DMS53 (cell line): ENCODE results near the gene ABHD12B.
"Not testable (repeated sequence)": the region's sequence is repeated elsewhere in the genome, so short reads cannot be mapped to it uniquely, and the experiment has no call there.

Experiments
- DNase-seq: peaks from one replicate; lab custom pipeline; 2025; lab: John Stamatoyannopoulos, UW

The ABHD12B gene

DNA sequence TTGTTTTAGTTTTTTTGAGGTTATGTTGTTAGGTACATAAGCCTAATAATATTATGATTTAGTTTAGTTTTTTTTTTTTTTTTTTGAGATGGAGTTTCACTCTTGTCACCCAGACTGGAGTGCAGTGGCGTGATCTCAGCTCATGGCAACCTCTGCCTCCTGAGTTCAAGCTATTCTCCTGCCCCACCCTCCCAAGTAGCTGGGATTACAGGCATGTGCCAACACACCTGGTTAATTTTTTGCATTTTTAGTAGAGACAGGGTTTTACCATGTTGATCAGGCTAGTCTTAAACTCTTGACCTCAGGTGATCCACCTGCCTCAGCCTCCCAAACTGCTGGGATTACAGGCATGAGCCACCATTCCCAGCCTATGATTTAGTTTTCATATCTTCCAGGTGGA lies 25.2 kb downstream of the ABHD12B start:
- not testable (repeated sequence) for DNase-seq

DNA sequence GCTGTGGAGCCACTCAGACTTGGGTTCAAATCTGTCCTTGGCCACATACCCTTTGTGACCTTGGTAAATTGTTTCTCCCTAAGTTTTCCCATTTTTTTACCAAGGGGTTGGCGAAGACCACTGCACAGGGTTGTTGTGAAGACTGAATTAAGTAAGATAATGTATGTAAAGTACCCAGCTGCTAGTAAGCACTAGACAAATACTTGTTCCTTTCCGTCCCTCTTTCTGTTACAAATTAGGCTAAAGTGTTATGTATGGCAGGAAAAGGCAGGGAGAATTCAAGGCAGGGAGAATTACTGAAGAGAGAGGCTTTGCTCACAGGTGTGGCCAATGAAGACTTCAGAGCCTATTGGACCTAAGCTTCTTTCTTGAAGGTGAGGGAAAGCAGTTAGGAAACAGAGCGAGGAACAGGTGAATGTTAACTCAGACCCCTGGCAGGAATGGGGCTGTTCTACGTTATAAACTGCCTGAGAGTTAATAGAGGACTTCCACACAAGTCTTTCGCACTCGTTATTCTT lies 25.9 kb downstream of the ABHD12B start:
- DNase-seq, result no peak

DNA sequence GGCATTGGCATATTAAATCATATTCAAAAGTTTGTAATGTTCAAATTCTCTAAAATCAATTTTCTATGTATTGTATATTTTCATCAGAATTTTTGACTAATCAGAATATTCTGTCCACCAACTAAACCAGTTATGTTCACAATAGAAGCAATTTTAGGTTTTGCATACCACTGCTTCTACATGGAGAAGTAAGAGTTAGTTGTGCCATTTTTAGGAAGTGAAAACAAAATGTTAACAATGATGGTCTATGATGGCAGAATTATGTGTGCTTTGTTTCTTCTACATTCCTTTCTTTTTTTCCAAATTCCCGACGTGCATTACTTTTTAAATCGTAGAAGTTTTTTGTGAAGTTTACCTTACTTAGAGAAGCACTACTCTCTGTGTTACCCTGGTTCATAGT lies 29.5 kb downstream of the ABHD12B start:
- DNase-seq, result no peak

DNA sequence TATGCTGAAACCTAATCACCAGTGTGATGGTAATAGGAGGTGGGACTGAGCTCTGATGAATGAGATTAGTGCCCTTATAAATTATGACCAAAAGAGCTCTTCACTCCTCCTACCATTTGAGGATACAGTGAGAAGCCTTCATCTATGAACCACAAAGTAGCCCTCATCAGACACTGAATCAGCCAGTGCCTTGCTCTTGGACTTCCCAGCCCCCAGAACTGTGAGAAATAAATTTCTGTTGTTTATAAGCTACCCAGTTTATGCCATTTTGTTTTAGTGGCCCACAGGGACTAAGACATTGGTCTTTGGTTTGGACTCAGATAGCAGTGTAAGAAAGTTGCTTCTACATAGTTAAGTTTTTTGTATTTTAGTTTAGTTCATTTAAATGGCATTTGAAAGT lies 32.9 kb downstream of the ABHD12B start:
- no peak for DNase-seq

DNA sequence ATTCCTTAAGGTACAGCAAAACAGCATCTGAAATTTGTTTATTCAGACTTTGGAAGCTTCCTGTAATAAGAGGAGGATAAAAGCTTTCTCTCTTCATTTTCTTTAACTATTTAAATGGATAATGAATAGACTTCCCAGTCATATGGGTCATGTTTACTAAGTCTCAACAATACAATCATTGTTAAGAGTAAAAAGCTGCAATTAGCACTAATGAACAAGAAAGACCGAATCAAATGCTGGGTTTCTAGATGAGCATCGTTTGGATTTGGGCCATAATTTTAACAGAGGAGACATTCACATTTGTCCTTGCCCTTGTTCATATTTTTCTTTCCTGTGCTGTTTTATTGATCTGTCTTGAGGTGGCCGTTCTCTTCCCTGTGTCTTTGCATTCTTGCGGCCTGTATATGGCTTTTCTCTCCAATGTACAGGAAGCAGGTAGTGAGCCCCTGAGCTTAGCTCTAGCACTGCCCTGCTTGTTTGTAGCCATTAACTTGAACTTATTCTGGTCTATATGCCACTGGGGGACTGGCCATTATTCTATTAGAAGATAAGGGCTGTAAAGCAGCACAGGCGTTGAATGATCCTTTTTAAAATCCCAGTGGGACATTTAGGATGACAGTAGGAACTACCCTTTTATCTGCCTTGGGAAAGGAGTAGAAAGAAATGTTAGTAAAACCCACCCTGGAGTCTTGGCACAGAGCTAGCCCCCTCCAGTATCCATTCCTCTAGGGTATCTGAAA lies 34.6 kb downstream of the ABHD12B start:
- DNase-seq, result no peak

DNA sequence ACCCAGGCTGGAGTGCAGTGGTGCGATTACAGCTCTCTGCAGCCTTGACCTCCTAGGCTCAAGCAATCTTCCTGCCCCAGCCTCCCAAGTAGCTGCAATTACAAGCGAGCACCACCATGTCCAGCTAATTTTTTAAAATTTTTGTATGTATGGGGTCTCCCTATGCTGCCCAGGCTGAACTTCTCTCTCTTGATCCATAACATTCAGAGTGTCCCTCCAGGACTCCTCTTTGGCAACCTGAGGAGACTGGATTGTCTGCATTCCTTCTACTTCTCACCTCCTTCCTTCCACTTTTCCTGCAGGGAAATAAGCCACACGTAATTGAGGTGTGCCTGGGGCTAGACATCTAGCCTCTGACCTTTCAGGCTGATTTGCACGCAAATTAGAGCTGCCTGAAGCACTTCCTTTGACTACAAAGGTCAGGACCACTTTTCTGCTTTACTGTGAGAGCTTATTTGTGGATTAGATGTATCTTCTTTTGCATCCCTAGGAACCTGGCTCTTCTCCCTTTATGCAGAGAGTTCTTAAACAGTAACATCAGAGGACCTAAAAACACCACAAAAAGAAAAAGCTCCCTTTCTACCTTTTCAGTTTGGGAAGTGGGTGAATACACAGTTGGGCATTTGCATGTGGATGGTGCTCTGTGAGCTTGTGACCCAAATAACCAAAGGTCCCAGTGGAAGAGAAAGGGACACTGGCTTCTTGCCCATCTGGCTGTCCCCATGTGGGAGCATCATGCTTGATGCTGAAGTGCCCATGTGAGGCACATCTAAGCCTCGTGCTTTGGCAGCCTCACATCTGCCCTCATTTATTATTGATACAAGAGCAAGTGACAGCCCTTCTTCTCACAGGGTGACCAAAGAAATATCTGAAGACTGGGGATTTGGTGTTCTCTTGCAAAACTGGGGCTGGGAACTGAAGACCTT lies 38.9 kb downstream of the ABHD12B start:
- DNase-seq, result no peak

DNA sequence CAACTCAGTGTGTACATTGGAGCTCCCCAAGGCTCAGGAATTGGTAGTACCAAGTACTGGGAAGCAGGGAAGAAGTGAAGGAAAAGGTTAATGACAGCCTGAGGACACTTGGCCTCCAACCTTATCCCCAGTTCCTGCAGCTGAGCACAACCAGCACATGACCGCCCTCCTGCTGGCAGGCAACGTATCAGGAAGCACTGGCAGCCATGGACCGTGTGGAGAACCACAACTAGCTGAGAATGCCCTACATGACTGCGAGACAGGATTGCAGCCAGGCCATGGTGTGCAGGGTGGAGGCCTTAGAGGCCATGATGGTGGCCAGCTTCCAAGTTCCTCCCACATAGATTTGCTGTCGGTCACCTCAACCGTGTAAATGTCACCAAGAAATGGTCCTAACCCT lies 45.6 kb downstream of the ABHD12B start:
- DNase-seq, result no peak

DNA sequence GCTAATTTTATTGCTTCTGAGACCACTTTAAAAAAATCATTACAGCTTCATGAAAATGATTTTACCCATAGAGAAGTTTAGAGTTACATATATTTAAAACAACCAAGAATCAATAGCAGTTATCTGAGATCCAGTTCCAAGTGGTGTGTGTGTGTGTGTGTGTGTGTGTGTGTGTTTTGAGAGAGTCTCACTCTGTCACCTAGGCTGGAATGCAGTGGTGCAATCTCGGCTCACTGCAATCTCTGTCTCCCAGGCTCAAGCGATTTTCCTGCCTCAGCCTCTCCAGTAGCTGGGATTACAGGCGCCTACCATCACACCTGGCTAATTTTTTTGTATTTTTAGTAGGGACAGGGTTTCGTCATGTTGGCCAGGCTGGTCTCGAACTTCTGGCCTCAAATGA lies 47.7 kb downstream of the ABHD12B start:
- DNase-seq, result not testable (repeated sequence)

DNA sequence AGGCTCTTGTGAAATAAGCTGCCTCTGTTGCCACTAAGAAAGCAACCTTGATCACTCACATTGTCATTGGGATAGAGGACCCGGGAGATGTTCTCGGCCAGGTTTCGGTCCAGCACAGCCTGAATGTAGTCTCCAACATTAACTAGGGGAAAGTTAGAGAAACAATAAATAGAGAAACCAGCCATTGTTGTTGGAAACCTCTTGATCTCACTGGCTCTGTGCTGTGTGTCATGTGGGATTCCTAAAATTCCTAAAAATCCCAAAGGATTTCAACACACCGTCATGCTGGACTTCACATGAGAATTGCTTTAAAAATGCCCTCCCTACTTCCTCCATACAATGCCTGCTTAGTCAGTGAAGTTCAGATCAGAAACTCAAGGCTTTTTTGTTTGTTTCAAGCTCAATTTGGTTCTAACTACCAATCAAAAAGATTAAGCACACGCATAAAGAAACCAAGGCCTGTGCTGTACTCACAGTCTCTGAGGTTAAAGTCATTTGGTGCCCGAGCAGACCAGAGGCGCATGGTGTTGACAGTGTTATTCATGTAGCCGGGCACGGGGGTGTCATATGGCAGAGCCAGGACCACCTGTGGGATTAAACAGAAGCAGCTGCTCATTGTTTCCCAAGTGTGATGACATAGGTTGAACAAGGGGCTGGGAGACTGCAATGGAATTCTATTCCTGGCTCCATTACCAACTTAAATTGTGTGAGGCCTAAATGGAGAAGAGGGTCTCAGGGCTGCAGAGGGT lies 48.8 kb downstream of the ABHD12B start:
- no peak for DNase-seq

DNA sequence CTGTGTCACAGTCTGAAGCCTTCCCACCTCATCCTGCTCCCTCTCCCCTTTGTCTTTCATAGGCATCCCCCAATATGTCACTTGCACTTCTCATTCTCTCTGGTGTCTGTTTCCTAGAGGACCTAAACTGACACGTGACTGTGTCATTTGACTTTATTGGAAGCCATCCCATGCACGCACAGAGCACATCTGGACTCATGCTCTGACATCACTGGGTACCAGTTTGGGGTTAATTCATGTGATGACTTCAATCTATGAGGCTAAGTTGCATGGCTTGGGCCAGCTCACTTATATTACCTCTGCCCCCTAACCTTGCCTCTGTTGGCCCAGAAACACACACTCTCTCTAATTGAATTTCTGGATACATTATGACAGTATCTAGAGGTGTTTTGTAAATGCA lies 51.0 kb downstream of the ABHD12B start:
- DNase-seq, result no peak

DNA sequence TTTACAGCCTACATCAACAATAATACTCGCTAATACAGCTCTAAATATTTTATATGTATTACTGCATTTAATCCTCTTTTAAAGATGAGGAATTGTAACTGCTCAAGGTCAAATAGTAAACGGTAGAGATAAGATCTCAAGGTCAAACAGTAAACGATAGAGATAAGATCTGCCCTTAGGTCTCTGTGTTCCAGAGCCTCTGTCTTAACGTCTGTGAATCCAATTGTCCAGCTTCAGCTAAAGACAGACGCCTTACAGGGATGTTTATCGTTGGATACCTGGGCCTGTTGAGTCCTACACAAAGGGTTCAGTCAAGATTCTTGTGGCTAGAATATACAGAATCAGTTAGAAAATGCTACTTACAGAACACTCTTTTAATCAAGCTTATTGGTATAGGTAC lies 52.4 kb downstream of the ABHD12B start:
- DNase-seq, result no peak

DNA sequence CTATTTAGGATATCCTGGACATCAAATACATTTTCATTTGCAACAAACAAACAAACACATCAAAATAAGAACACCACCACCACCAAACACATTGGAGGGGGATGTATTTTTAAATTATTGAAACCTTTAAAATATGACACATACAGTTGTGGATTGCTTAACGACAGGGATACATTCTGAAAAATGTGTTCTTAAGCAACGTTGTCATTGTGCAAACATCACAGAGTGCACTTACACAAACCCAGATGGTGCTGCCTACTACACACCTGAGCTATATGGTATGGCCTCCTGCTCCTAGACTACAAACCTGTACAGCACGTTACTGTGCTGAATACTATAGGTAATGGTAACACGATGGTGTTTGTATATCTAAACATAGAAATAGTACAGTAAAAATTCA lies 53.0 kb downstream of the ABHD12B start:
- DNase-seq, result peak; percentile 78

DNA sequence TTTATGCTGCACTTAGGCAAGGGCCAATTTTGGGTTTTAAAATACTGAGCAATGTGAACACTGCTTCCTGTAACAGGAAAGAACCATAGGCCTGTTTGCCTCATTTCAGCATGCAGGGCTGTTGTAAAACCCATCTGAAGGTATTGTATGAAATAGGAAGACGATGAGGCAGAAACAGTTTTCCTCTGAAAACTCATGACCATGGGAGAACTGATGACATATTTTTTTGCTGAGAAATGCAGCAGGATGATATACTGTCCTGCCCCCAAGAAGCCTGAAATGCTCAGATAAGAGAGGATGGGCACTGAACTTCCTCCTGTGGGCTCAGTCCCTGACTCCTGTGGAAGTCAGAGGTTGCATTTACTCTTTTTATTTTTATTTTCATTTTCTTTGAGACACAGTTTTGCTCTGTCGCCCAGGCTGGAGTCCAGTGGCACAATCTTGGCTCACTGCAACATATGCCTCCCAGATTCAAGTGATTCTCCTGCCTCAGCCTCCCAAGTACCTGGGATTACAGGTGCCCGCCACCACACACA lies 55.1 kb downstream of the ABHD12B start:
- no peak for DNase-seq

DNA sequence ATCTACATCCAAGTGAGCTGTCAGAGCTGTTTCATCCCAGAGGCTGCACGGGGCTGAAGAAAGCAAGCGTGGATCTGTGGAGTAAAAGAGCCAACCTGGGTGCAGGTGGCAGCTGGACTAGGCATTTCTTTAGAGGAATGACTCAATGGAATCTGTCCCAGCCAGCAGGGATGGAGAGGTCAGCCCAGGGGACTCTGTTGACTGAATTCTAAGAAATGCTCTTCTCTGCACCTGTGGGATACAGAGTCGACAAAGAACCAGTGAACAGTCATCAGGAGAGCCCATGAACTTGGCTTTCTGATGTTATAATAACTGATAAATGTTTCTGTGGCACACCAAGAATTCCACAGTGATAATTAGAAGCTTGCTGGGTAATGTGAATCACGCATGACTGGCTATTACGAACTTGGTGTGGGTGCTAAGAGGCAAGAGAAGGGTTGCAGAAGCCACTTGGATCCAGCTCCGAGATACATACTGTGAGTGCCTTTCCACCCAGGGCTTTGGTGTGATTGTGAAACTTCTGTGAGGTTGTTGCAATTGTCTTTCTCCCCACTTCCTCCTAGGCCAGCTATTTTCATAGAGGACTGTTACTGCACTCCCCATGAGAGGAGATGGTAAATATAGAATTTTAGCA lies 56.3 kb downstream of the ABHD12B start:
- no peak for DNase-seq

DNA sequence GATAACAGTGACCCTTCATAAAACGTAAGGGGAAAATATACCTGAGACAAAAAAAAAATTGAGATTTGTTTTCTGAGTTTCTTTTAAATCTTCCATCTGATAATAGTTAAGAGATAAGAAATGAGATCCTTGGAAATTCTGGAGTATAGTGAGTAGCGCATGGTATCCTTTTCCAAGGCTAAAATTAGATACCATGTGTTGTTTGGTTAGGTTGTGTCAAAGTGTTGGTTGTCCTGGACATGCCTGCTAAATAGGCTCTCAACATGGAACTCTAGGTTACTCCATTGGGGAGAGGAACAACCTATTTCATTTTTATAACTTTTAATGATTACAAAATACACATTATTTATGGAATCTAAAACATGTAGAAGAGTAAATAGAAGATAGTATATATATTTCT lies 57.7 kb downstream of the ABHD12B start:
- no peak for DNase-seq

DNA sequence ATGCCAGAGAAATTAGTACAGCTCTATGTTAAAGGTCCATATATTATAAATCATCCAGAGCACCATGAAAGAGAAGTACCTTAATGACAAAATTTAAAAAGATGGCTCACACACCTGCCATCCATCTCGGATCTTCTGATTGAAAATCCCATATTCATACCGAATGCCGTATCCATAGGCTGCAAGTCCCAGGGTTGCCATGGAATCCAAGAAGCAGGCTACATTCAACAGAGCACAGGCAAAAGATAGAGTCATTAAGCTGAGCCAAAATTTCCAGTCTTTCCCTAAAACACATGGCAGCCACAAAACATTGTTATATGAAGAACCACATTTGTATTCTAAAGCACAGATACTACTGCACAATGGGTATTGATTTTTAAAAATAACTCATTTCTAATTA lies 59.7 kb downstream of the ABHD12B start:
- DNase-seq, result no peak

DNA sequence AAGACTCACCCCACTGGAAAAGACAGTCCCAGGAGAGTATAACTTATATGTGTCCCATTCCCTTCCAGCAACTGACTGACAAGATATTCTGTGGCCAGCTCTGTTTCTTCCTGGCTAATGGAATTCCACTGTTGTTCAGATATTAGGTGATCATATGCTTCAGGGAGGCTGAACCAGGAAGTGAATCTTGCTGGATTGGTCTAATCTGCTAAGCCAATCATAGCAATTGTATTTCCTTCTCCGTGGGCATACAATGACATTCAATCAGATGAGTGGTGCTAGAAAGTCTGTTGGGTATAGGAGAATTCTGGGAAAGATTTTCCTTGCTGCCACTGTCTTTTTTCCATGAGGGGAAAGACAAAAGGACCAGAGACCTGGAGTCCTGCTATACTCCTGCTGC lies 60.3 kb downstream of the ABHD12B start:
- DNase-seq, result peak; percentile 28

DNA sequence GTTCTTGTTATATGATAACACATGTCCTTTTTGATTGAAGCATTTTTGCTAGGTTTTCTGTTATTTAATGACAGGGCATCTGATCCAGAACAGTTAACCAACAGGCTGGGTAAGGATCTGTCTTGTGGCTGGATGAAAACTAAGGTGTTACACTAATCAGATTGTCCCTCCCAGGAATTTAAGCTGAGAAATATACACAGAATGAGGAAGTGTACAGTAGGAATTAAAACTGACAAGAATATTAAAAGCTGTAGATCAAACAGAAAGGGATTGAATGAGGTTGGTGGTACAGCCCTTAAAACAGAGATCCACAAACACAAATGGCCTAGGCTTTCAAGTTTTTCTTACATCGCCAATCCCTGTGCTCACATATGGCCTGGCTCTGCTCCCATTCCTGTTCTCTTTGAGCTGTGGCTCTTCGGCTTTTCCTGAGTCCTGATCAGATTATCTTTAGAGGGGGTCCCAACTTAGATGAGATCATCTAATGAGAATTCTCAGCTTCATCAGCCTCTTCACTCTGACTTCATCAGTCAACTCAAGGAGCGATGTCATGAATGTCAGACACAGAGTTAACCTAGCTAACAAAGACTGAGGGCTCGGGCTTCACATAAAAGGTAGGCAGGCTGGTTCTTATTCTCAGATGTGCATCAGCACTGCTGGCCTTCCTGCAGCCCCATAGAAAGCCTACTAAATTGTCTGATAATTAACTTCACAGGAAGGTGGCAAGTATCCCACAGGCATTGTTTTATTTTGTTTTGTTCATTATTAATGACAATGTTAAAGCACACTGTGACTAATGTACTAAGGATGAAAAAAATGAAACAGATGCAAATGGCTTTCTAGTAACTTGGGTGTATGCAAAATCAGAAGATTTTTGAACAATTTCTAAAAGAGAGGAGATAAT lies 61.0 kb downstream of the ABHD12B start:
- DNase-seq, result no peak

DNA sequence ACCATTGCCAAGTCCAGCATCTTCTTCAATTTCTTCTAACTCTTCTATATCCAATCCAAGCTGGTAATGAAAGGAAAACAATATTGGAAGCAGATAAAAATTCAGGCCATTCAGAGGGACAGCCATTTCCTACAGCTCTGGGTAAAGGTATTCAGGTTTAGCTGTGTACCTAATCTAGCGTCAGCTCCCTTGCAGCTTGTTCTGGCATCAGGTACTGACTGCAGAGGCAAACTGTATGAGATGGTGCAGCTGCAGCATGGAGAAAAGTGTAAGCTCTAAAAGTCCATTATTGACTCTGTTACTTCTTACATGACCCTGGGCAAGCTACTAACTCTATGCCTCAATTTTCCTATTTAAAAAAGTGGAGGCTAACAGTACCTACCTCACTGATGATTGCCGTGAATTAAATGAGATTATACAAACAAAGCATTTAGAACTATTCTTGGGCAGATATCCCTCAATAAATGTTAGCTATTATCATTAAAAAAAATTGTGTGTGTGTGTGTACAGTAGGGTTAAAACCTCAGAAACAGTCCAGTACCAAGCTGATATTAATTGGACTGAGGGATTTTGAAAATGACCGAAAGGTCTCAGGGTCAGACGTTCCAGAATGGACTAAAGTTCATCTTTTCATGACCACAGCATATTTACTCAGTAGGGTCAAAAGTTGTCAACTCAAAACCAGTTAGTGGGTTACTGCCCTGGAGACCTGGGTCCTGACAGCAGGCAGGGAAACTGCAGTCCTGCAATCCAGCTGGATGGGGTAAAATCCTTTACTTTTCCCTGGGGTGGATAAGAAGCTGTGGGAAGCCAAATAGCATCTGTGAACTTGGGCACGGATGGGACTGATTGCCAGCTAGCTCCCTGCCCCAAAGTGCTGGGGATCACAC lies 63.5 kb downstream of the ABHD12B start:
- DNase-seq, result no peak

DNA sequence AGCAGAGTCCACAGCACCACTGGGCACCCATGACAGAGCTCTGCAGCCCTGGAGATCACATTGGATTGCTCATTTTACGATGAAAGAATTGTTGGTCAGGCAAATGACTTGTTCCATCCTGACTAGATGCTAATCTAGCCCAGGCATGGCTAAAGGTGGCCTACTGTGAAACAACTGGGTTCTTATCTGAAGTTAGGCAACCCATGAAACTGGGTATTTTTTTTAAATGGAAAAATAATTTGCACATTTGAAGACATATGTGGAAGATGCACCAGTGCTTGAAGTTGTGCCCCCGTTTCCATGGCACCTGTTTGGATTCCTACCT lies 64.1 kb downstream of the ABHD12B start:
- no peak for DNase-seq
